Measurements from ENCODE around the gene AXL. TPM values are rescaled to one million over a fixed set of nuclear protein-coding genes. Genes with fewer than 3 reads are reported as not detected.

Gene AXL
- total and polyA plus RNA-seq, 2 of the 8 experiments (the other 6 are each of a cell fraction or from before 2014, with no cell fraction given) = 35.3 to 51.0 TPM

DNA sequence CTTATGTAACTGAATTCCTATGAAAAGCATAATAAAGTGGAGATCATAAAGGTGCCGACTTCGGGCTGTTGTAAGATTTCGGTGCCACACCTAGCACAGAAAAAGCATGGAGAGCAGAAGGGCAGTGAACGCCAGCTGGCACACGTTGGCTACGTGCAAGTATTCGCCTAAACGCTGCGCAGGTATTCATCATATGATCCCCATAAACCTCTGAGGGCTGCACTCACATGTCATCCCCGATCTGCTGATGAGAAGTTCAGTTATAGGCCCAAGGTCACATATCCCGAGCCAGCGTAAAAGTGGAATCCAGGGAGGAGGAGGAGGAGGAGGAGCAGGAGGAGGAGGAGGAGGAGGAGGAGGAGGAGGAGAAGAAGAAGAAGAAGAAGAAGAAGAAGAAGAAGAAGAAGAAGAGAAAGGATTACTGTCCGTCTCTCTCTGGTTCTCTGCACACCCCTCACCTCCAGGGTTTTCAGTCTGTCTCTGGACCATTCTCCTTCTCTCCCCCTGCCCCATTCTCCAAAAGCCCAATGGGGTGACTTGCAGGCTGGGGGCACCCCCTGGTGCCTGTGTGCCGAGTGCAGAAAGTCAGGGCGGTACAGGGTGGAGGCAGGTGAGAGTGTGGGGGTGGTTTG is 44.6 kb upstream of the AXL start (continued):
- TF ChIP-seq, protein P1, sequence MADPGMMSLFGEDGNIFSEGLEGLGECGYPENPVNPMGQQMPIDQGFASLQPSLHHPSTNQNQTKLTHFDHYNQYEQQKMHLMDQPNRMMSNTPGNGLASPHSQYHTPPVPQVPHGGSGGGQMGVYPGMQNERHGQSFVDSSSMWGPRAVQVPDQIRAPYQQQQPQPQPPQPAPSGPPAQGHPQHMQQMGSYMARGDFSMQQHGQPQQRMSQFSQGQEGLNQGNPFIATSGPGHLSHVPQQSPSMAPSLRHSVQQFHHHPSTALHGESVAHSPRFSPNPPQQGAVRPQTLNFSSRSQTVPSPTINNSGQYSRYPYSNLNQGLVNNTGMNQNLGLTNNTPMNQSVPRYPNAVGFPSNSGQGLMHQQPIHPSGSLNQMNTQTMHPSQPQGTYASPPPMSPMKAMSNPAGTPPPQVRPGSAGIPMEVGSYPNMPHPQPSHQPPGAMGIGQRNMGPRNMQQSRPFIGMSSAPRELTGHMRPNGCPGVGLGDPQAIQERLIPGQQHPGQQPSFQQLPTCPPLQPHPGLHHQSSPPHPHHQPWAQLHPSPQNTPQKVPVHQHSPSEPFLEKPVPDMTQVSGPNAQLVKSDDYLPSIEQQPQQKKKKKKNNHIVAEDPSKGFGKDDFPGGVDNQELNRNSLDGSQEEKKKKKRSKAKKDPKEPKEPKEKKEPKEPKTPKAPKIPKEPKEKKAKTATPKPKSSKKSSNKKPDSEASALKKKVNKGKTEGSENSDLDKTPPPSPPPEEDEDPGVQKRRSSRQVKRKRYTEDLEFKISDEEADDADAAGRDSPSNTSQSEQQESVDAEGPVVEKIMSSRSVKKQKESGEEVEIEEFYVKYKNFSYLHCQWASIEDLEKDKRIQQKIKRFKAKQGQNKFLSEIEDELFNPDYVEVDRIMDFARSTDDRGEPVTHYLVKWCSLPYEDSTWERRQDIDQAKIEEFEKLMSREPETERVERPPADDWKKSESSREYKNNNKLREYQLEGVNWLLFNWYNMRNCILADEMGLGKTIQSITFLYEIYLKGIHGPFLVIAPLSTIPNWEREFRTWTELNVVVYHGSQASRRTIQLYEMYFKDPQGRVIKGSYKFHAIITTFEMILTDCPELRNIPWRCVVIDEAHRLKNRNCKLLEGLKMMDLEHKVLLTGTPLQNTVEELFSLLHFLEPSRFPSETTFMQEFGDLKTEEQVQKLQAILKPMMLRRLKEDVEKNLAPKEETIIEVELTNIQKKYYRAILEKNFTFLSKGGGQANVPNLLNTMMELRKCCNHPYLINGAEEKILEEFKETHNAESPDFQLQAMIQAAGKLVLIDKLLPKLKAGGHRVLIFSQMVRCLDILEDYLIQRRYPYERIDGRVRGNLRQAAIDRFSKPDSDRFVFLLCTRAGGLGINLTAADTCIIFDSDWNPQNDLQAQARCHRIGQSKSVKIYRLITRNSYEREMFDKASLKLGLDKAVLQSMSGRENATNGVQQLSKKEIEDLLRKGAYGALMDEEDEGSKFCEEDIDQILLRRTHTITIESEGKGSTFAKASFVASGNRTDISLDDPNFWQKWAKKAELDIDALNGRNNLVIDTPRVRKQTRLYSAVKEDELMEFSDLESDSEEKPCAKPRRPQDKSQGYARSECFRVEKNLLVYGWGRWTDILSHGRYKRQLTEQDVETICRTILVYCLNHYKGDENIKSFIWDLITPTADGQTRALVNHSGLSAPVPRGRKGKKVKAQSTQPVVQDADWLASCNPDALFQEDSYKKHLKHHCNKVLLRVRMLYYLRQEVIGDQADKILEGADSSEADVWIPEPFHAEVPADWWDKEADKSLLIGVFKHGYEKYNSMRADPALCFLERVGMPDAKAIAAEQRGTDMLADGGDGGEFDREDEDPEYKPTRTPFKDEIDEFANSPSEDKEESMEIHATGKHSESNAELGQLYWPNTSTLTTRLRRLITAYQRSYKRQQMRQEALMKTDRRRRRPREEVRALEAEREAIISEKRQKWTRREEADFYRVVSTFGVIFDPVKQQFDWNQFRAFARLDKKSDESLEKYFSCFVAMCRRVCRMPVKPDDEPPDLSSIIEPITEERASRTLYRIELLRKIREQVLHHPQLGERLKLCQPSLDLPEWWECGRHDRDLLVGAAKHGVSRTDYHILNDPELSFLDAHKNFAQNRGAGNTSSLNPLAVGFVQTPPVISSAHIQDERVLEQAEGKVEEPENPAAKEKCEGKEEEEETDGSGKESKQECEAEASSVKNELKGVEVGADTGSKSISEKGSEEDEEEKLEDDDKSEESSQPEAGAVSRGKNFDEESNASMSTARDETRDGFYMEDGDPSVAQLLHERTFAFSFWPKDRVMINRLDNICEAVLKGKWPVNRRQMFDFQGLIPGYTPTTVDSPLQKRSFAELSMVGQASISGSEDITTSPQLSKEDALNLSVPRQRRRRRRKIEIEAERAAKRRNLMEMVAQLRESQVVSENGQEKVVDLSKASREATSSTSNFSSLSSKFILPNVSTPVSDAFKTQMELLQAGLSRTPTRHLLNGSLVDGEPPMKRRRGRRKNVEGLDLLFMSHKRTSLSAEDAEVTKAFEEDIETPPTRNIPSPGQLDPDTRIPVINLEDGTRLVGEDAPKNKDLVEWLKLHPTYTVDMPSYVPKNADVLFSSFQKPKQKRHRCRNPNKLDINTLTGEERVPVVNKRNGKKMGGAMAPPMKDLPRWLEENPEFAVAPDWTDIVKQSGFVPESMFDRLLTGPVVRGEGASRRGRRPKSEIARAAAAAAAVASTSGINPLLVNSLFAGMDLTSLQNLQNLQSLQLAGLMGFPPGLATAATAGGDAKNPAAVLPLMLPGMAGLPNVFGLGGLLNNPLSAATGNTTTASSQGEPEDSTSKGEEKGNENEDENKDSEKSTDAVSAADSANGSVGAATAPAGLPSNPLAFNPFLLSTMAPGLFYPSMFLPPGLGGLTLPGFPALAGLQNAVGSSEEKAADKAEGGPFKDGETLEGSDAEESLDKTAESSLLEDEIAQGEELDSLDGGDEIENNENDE (IDR thresholded peaks at IDR 0.05; ENCODE audit: insufficient replicate concordance, low read length) = no peak
- TF ChIP-seq NANOG (IDR thresholded peaks at IDR 0.05; ENCODE audit: insufficient read depth, low read depth, low read length, poor library complexity, severe bottlenecking) (no peak), KDM5A (IDR thresholded peaks at IDR 0.05; ENCODE audit: low read length) (no peak), SP4 (IDR thresholded peaks at IDR 0.05; ENCODE audit: low read length) (no peak), TEAD4 (IDR thresholded peaks at IDR 0.05; ENCODE audit: low read depth, low read length) (no peak), EZH2 (IDR thresholded peaks at IDR 0.05; ENCODE audit: low read depth, low read length, severe bottlenecking) (no peak), EGR1 (IDR thresholded peaks at IDR 0.05; ENCODE audit: borderline replicate concordance, low read depth, low read length) (no peak), SUZ12 (IDR thresholded peaks at IDR 0.05; ENCODE audit: low read length) (no peak), SP2 (IDR thresholded peaks at IDR 0.05; ENCODE audit: low read length) (no peak), TAF7 (optimal IDR thresholded peaks at IDR 0.05; ENCODE audit: borderline replicate concordance, low read depth, low read length) (no peak)

Measured in H1 (cell line).